GM21360 (cell line): Measurements from ENCODE around the gene GYPC.
A peak's percentile ranks its signal among the peaks of the same experiment; 100 is the strongest.
"Not testable (repeated sequence)": the region's sequence is repeated elsewhere in the genome, so short reads cannot be mapped to it uniquely, and the experiment has no call there.

ENCODE experiments used
- ATAC-seq: cut with Tn5 transposase; IDR thresholded peaks from one replicate; pipeline ENCODE4 v1.9.1; 2021; ENCODE audit warnings: mild to moderate bottlenecking, moderate library complexity; ENCODE audit not compliant: unreplicated experiment

Gene GYPC

GRCh38 chr2:126655500-126656430 is at the start of gene GYPC:
TSS of gene GYPC (plus strand) at chr2:126656158. CDS start at chr2:126656264, 106 bp downstream.
- peak; percentile 37 for ATAC-seq

GRCh38 chr2:126614524-126615227 is 41.3 kb upstream of the GYPC start:
- ATAC-seq = no peak

GRCh38 chr2:126616606-126617069 is 39.3 kb upstream of the GYPC start:
- peak; percentile 69 for ATAC-seq

- no peak for ATAC-seq
These were observed 35.7 kb upstream of the GYPC start for GRCh38 chr2:126620302-126620701.

GRCh38 chr2:126623000-126623399 is 33.0 kb upstream of the GYPC start:
- no peak for ATAC-seq

- no peak for ATAC-seq
These were observed 28.3 kb upstream of the GYPC start for GRCh38 chr2:126627643-126628042.

- ATAC-seq = no peak
These were observed 21.6 kb upstream of the GYPC start for GRCh38 chr2:126634273-126634861.

GRCh38 chr2:126635281-126635680 is 20.7 kb upstream of the GYPC start:
- ATAC-seq = no peak

- ATAC-seq = no peak
These were observed 20.2 kb upstream of the GYPC start for GRCh38 chr2:126635736-126636135.

GRCh38 chr2:126637386-126637785 is 18.6 kb upstream of the GYPC start:
- no peak for ATAC-seq

GRCh38 chr2:126638746-126639145 is 17.2 kb upstream of the GYPC start:
- ATAC-seq = no peak

- no peak for ATAC-seq
These were observed 16.7 kb upstream of the GYPC start for GRCh38 chr2:126639276-126639675.

- ATAC-seq = not testable (repeated sequence)
These were observed 14.7 kb upstream of the GYPC start for GRCh38 chr2:126641294-126641693.

- ATAC-seq = no peak
These were observed 13.9 kb upstream of the GYPC start for GRCh38 chr2:126642031-126642430.

- no peak for ATAC-seq
These were observed 12.5 kb upstream of the GYPC start for GRCh38 chr2:126643431-126643830.

GRCh38 chr2:126643972-126644371 is 12.0 kb upstream of the GYPC start:
- ATAC-seq = no peak

- ATAC-seq = peak; percentile 95
These were observed 11.2 kb upstream of the GYPC start for GRCh38 chr2:126644630-126645191.

GRCh38 chr2:126645211-126645618 is 10.7 kb upstream of the GYPC start:
- ATAC-seq = peak; percentile 41

GRCh38 chr2:126646026-126646425 is 9.9 kb upstream of the GYPC start:
- no peak for ATAC-seq

- not testable (repeated sequence) for ATAC-seq
These were observed 8.1 kb upstream of the GYPC start for GRCh38 chr2:126647714-126648344.
